ENCODE measurements around the gene HAO2.

- no peak for TF ChIP-seq CTCF (IDR thresholded peaks at IDR 0.05)
- TF ChIP-seq POLR2A (IDR thresholded peaks at IDR 0.05): no peak
- no peak for TF ChIP-seq POLR2AphosphoS5 (IDR thresholded peaks at IDR 0.05)
Measured at GRCh38 chr1:119391749-119392148, 23.2 kb downstream of the HAO2 start.

All from breast epithelium (tissue), 3 donors.